GM12891 (cell line): ENCODE data around the gene DTNBP1.

Source experiments
- POLR2A ChIP-seq: IDR thresholded peaks from 2 replicates; pipeline ENCODE4 v1.6.1; 2011; ENCODE audit warnings: low read depth, low read length, control low read depth
- POLR2AphosphoS5 ChIP-seq: IDR thresholded peaks from 2 replicates; pipeline ENCODE4 v1.6.1; 2011; ENCODE audit warnings: low read depth, low read length, control low read depth

- TF ChIP-seq POLR2A = no peak
- no peak for TF ChIP-seq POLR2AphosphoS5
Observed at GRCh38 chr6:15504581-15505350, 158.1 kb downstream of the DTNBP1 start.
